GM12891 (cell line): ENCODE data around the gene RHBDD3.
A peak's percentile ranks its signal among the peaks of the same experiment; 100 is the strongest.

Experiments used
- DNase-seq: peaks from one replicate; pipeline ENCODE4 v3.0.0; 2011; ENCODE audit warnings: low spot score; ENCODE audit not compliant: insufficient read length
- FAIRE-seq: peaks from 2 replicates; lab custom pipeline; 2011; peaks lifted over from hg19 to GRCh38; lab: Jason Lieb, UNC
- PAX5 ChIP-seq: IDR thresholded peaks from 2 replicates; pipeline ENCODE4 v1.6.1; 2011; ENCODE audit warnings: low read length, moderate library complexity, mild to moderate bottlenecking; ENCODE audit not compliant: insufficient read depth, severe bottlenecking
- POLR2A ChIP-seq: IDR thresholded peaks from 2 replicates; pipeline ENCODE4 v1.6.1; 2011; ENCODE audit warnings: low read depth, low read length, control low read depth
- POLR2AphosphoS5 ChIP-seq: IDR thresholded peaks from 2 replicates; pipeline ENCODE4 v1.6.1; 2011; ENCODE audit warnings: low read depth, low read length, control low read depth
- POU2F2 ChIP-seq: IDR thresholded peaks from 2 replicates; pipeline ENCODE4 v1.6.1; 2011; ENCODE audit warnings: low read depth, mild to moderate bottlenecking, control low read depth, low read length, moderate library complexity
- SPI1 ChIP-seq: IDR thresholded peaks from 2 replicates; pipeline ENCODE4 v1.6.1; 2011; ENCODE audit warnings: low read depth, low read length, control low read depth
- TAF1 ChIP-seq: IDR thresholded peaks from 2 replicates; pipeline ENCODE4 v1.6.1; 2011; ENCODE audit warnings: low read depth, low read length, control low read depth

Gene RHBDD3

DNA sequence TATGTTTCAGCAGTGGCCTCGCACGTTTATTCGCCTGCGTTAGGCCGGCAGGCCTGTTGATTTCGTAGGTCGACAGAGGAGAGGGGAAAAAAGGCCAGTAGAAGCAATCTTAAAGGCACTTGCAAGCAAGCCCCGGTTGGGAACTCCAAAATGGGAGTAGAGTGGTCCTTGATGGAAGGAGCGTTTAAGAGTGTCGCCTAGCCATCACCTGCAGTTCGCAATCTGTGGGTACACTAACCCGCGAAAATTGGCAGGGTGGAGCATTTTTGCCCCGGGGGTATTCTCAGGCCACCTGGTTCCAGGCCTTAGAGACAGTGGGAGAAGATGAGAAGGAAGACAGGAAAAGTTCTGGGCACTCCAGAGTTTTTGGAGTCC, 1.4 kb upstream of the RHBDD3 start:
- TF ChIP-seq SPI1 (no peak), POLR2AphosphoS5 (no peak), POU2F2 (no peak), POLR2A (no peak), TAF1 (no peak), PAX5 (no peak)
- FAIRE-seq (peak; percentile 41), DNase-seq (no peak)

DNA sequence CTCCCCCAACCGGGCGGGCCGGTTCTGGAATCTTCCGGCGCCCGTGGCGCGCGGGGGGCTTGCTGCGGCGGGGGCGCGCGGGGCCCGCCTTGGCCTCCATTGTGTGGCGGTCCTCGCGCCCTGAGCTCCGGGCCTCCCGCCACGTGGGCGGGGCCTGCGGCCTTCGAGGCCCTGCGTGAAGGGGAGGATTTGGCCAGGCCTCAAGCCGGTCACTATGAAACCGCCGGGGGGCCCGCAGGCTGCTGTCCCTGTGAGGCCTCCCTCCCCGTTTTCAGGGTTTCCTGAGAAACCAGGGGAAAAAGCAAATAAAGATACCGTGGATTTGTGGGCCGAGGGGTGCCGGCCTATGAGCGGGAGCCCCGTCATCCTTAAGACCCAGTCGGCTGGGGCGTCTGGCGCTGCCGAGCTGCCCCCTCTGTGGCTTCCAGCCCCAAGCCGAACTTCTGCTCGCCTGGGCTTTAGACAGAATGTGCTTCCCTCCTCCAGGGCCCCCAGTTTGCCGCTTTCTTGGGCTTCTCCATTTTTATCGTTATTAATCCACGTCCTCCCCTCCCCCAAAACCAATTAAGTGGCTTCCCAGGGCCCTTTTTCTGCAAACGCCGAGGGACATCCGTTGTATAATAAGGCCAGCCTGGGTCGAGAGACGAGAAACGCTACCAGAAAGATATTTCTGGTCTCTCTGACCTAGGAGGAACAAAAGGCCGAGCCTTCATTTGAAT, 889 bp upstream of the RHBDD3 start:
- DNase-seq: no peak
- TF ChIP-seq POU2F2: no peak
- peak; percentile 1; the same call in 1 of the 2 replicates for TF ChIP-seq POLR2AphosphoS5
- no peak for TF ChIP-seq TAF1
- no peak for TF ChIP-seq POLR2A
- TF ChIP-seq SPI1: no peak
- no peak for TF ChIP-seq PAX5
- no peak for FAIRE-seq

- TF ChIP-seq POLR2A: no peak; the same call in 1 of the 2 replicates
- TF ChIP-seq TAF1: no peak
- TF ChIP-seq POU2F2: no peak
- DNase-seq: no peak
- no peak for FAIRE-seq
These were observed 321 bp downstream of the RHBDD3 start for GRCh38 chr22:29267462-29267857.

DNA sequence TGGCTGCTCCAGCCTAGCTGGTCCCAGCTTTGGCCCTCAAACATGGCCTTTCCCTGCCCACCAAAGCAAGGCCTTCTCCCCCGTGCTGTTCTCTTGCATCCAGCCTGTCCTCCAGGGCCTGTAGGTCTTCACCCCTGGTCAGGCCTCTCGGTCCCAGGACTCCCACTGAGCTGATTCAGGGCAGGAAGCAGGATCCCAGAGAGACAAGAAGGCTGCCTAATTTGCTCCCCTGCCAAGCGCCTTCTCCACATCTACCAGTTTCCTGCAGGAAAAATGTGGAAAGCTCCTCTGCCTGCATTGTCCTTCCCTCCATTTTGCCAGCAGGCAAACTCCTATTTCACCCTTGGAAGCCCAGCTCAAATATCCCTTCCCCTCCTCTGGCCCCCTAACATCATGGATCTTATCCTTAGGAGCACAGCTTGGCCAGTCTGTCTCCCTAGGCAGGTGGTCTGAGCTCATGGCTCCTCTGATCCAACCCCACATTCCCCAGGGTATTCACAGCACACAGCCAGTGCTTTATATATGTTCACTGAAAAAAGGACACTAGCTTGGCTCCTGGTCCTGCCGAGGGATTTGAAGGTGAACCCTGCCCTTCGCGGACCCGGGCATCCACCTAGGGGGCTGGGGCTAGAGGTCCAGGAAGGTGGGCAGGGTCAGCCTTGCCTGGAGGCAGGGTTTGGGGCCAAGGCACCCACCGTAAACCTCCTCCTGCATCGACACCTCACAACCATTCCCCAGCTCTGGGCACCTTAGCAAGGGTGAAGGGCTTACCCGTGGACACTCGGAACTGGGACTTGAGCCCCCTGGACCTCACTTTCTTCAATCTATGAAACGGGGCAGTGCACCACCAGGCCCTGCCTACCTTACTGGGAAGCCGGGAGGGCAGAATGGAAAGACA, 968 bp downstream of the RHBDD3 start:
- no peak for DNase-seq
- no peak for FAIRE-seq
- TF ChIP-seq POLR2AphosphoS5: no peak
- TF ChIP-seq POU2F2: peak; percentile 46; the same call in 1 of the 2 replicates

GRCh38 chr22:29265929-29266328, 1.9 kb downstream of the RHBDD3 start:
- no peak for DNase-seq
- TF ChIP-seq PAX5: no peak
- TF ChIP-seq POU2F2: no peak
- TF ChIP-seq TAF1: no peak
- TF ChIP-seq SPI1: no peak
- no peak for TF ChIP-seq POLR2A
- no peak for TF ChIP-seq POLR2AphosphoS5
- no peak for FAIRE-seq

- no peak for TF ChIP-seq POU2F2
- TF ChIP-seq PAX5: no peak
- no peak for TF ChIP-seq POLR2AphosphoS5
- no peak for TF ChIP-seq POLR2A
- no peak for TF ChIP-seq TAF1
- TF ChIP-seq SPI1: no peak
- no peak for DNase-seq
- FAIRE-seq: no peak
These were observed 2.5 kb downstream of the RHBDD3 start for GRCh38 chr22:29265305-29265704.

DNA sequence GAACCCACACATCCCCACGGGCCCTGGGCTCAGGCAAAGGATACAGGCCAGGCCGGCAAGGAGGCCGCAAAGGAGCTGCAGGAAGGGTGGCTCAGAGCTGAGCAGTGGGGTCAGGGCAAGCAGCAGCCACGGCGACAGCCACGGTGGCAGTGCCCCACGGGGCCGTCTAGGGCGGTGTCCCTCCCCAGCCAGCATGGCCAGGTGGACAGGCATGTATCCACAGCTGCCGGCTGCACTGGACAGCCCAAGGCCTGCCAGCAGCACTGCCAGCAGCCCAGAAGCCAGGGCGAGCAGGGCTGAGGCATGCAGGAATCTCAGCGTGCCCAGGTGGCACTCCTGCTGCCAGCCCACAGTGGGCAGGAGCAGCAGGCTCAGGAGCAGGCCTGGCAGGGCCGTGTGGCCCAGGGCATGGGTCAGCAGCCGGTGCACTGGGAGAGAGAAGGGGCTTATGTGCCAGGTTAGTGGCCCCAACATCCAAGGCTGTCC, 3.9 kb downstream of the RHBDD3 start:
- no peak for FAIRE-seq
- no peak for TF ChIP-seq PAX5
- TF ChIP-seq POLR2A: no peak
- TF ChIP-seq SPI1: no peak
- DNase-seq: no peak

GRCh38 chr22:29260601-29261315, 7.0 kb downstream of the RHBDD3 start:
- TF ChIP-seq POLR2AphosphoS5 (peak; percentile 69), POU2F2 (no peak)
- FAIRE-seq (no peak), DNase-seq (no peak)

DNA sequence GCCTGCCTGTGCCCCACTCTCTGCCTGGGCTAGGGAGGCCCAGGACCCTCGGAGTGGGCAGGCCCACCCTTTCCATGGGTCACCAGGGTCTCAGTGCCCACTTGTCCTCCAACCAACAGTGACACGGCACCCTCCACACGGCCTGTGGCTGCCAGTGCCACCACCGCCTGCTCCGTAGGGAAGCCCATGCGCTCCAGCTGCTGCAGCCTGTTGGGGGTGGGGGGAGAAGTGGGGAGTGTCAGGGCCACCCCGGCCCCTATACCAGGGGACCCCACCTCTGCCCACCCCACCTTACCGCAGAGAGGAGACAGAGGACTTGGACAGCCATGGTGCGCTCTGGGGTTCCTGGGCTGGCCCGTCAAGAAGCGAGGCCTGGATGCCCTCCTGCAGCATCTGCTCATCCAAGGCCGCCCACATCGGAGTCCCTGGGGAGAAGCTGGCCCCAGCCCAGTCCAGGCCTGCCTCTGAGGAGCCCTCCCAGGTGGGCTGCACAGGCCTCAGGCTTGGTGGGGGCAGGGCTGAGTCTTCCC, 7.7 kb downstream of the RHBDD3 start:
- FAIRE-seq (no peak), DNase-seq (no peak)
- TF ChIP-seq PAX5 (no peak), SPI1 (no peak), POLR2AphosphoS5 (no peak), POLR2A (no peak), TAF1 (no peak), POU2F2 (no peak)
